MCF 10A (cell line): Measurements from ENCODE around the gene ACER3. TPM values are rescaled to one million over a fixed set of nuclear protein-coding genes. Genes with fewer than 3 reads are reported as not detected.

Experiments
- BruUV-seq: library from RNA; stranded (reverse); fragments of 400-500 nt; replicated peaks from 2 replicates; lab custom pipeline; 2021; lab: Mats Ljungman, UMichigan
- CTCF ChIA-PET: fragments of 300-600 bp; sonication (Branson Sonifier 250); formaldehyde crosslinking; extraction: SDS; loops from one replicate; lab custom pipeline; 2021; ENCODE audit warnings: antibody characterized with exemption, inconsistent platforms; lab: Yijun Ruan, JAX
- POLR2A ChIA-PET: fragments of 300-600, 350-650 bp; sonication (Branson Sonifier 250); formaldehyde crosslinking; extraction: SDS; loops from one replicate; lab custom pipeline; 2020; ENCODE audit warnings: antibody characterized with exemption, inconsistent platforms; lab: Yijun Ruan, JAX
- DNase-seq: peaks from one replicate; pipeline ENCODE4 v3.0.0-alpha.2; 2018; ENCODE audit not compliant: unreplicated experiment
- H3K27ac Mint-ChIP-seq: one replicate; pipeline ENCODE4 v1.8.0; 2022; ENCODE audit warnings: mild to moderate bottlenecking, low read depth, mixed read lengths; ENCODE audit not compliant: unreplicated experiment
- H3K27me3 Mint-ChIP-seq: one replicate; pipeline ENCODE4 v1.8.0; 2022; ENCODE audit warnings: mixed read lengths; ENCODE audit not compliant: insufficient read depth, unreplicated experiment
- H3K36me3 Mint-ChIP-seq: one replicate; pipeline ENCODE4 v1.8.0; 2022; ENCODE audit warnings: mild to moderate bottlenecking, moderate library complexity, mixed read lengths; ENCODE audit not compliant: insufficient read depth, unreplicated experiment
- H3K4me1 Mint-ChIP-seq: one replicate; pipeline ENCODE4 v1.8.0; 2022; ENCODE audit warnings: mixed read lengths; ENCODE audit not compliant: insufficient read depth, unreplicated experiment
- H3K4me3 Mint-ChIP-seq: one replicate; pipeline ENCODE4 v1.8.0; 2022; ENCODE audit warnings: mild to moderate bottlenecking, moderate library complexity, mixed read lengths; ENCODE audit not compliant: unreplicated experiment
- H3K9me3 Mint-ChIP-seq: one replicate; pipeline ENCODE4 v1.8.0; 2022; ENCODE audit warnings: mixed read lengths; ENCODE audit not compliant: unreplicated experiment
- intact Hi-C: fragments of 100-400 bp; cut with micrococcal nuclease; formaldehyde crosslinking; loops from 2 replicates; pipeline ENCODE4 v1.14.1; 2022
- total RNA-seq: library from RNA; stranded (reverse); gene quantifications from 2 replicates; pipeline ENCODE4 v1.2.3, GENCODE V29; 2022
- TF ChIP-seq, protein P1 (sequence below): fragments of 200-600 bp; IDR thresholded peaks from one replicate; pipeline ENCODE4 v1.8.0; 2022; ENCODE audit warnings: antibody characterized with exemption, mild to moderate bottlenecking; ENCODE audit not compliant: unreplicated experiment

The ACER3 gene
- total RNA-seq, 1 experiment from 2014 or later: 12.7 TPM

GRCh38 chr11:76902121-76903014, 41.6 kb downstream of the ACER3 start:
- intact Hi-C loops: no loop called here
- Mint-ChIP-seq H3K4me3 (no peak overlapping the region), H3K36me3 (no peaks in the 10 kb centered on the region), H3K27ac (no peak overlapping the region), H3K9me3 (peaks cover 8% of the 10 kb centered on the region), H3K27me3 (no peaks in the 10 kb centered on the region), H3K4me1 (no peaks in the 10 kb centered on the region)
- CTCF ChIA-PET: interaction anchor here (0.6 to 10.0 kb wide), 3 partner anchors 17 to 1284 kb away, joined by 3 to 64 read pairs (median 4); no protein-coding TSS in a partner anchor
- DNase-seq: no peak
- POLR2A ChIA-PET: no interaction called here
- TF ChIP-seq, protein P1, sequence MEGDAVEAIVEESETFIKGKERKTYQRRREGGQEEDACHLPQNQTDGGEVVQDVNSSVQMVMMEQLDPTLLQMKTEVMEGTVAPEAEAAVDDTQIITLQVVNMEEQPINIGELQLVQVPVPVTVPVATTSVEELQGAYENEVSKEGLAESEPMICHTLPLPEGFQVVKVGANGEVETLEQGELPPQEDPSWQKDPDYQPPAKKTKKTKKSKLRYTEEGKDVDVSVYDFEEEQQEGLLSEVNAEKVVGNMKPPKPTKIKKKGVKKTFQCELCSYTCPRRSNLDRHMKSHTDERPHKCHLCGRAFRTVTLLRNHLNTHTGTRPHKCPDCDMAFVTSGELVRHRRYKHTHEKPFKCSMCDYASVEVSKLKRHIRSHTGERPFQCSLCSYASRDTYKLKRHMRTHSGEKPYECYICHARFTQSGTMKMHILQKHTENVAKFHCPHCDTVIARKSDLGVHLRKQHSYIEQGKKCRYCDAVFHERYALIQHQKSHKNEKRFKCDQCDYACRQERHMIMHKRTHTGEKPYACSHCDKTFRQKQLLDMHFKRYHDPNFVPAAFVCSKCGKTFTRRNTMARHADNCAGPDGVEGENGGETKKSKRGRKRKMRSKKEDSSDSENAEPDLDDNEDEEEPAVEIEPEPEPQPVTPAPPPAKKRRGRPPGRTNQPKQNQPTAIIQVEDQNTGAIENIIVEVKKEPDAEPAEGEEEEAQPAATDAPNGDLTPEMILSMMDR: no peak
- BruUV-seq: no TSS peak

GRCh38 chr11:76903325-76903724, 42.6 kb downstream of the ACER3 start:
- intact Hi-C loops: no loop called here
- DNase-seq: no peak
- TF ChIP-seq, protein P1: no peak
- Mint-ChIP-seq H3K27ac (no peak overlapping the region), H3K36me3 (no peaks in the 10 kb centered on the region), H3K4me1 (no peaks in the 10 kb centered on the region), H3K27me3 (no peaks in the 10 kb centered on the region), H3K9me3 (peaks cover 8% of the 10 kb centered on the region), H3K4me3 (no peak overlapping the region)
- no TSS peak for BruUV-seq
- ChIA-PET POLR2A (interaction anchor here (0.6 to 1.9 kb wide), 2 partner anchors 78 to 1309 kb away, joined by 3 to 5 read pairs; no protein-coding TSS in a partner anchor), CTCF (interaction anchor here (10.0 kb wide), 1 partner anchor 16 kb away, joined by 64 read pairs; no protein-coding TSS in a partner anchor)

GRCh38 chr11:76910620-76911414, 50.1 kb downstream of the ACER3 start:
- BruUV-seq: no TSS peak
- TF ChIP-seq, protein P1: no peak
- Mint-ChIP-seq H3K27me3 (no peaks in the 10 kb centered on the region), H3K9me3 (no peaks in the 10 kb centered on the region), H3K4me3 (no peak overlapping the region), H3K36me3 (no peaks in the 10 kb centered on the region), H3K27ac (no peak overlapping the region), H3K4me1 (no peaks in the 10 kb centered on the region)
- intact Hi-C loops: no loop called here
- ChIA-PET POLR2A (no interaction called here), CTCF (interaction anchor here (0.8 to 1.6 kb wide), 2 partner anchors 9 to 23 kb away, joined by 4 to 8 read pairs; no protein-coding TSS in a partner anchor)
- no peak for DNase-seq

- POLR2A ChIA-PET: no interaction called here
Measured at GRCh38 chr11:76911415-76911808, 50.7 kb downstream of the ACER3 start.

More at GRCh38 chr11:76911415-76911808, 50.7 kb downstream of the ACER3 start:
- Mint-ChIP-seq H3K4me3 (no peak overlapping the region), H3K27me3 (no peaks in the 10 kb centered on the region), H3K36me3 (no peaks in the 10 kb centered on the region), H3K9me3 (no peaks in the 10 kb centered on the region), H3K4me1 (no peaks in the 10 kb centered on the region), H3K27ac (no peak overlapping the region)
- no TSS peak for BruUV-seq
- CTCF ChIA-PET: interaction anchor here (0.8 to 1.6 kb wide), 3 partner anchors 9 to 104 kb away, joined by 4 to 8 read pairs (median 8); no protein-coding TSS in a partner anchor
- no peak for DNase-seq
- intact Hi-C loops: no loop called here
- TF ChIP-seq, protein P1: no peak
